Calu3 (cell line): Measurements from ENCODE around the gene NDUFS6. TPM values are rescaled to one million over a fixed set of nuclear protein-coding genes. Genes with fewer than 3 reads are reported as not detected.

Source experiments
- BruUV-seq: library from RNA; stranded (reverse); fragments of 400-500 nt; replicated peaks from 2 replicates; lab custom pipeline; 2021; lab: Mats Ljungman, UMichigan
- CTCF ChIA-PET: fragments of 300-600 bp; sonication (Branson Sonifier 250); formaldehyde crosslinking; loops from one replicate; lab custom pipeline; 2022; ENCODE audit warnings: antibody characterized with exemption; lab: Charles Lee
- DNase-seq: peaks from one replicate; pipeline ENCODE4 v3.0.0; 2022
- H3K27ac Mint-ChIP-seq: one replicate; pipeline ENCODE4 v1.8.0; 2022; ENCODE audit warnings: mixed read lengths; ENCODE audit not compliant: unreplicated experiment
- H3K27me3 Mint-ChIP-seq: one replicate; pipeline ENCODE4 v1.8.0; 2022; ENCODE audit warnings: mixed read lengths; ENCODE audit not compliant: unreplicated experiment
- H3K36me3 Mint-ChIP-seq: one replicate; pipeline ENCODE4 v1.8.0; 2022; ENCODE audit warnings: mild to moderate bottlenecking, moderate library complexity, mixed read lengths; ENCODE audit not compliant: insufficient read depth, unreplicated experiment
- H3K4me1 Mint-ChIP-seq: one replicate; pipeline ENCODE4 v1.8.0; 2022; ENCODE audit warnings: mild to moderate bottlenecking, low read depth, mixed read lengths; ENCODE audit not compliant: unreplicated experiment
- H3K4me3 Mint-ChIP-seq: one replicate; pipeline ENCODE4 v1.8.0; 2022; ENCODE audit warnings: mild to moderate bottlenecking, low read depth, moderate library complexity, mixed read lengths; ENCODE audit not compliant: unreplicated experiment
- H3K9me3 Mint-ChIP-seq: one replicate; pipeline ENCODE4 v1.8.0; 2022; ENCODE audit warnings: low read depth, mixed read lengths; ENCODE audit not compliant: unreplicated experiment
- intact Hi-C: fragments of 100-400 bp; cut with micrococcal nuclease; formaldehyde crosslinking; loops from one replicate; pipeline ENCODE4 v1.10.0; 2022; ENCODE audit not compliant: unreplicated experiment
- total RNA-seq: library from RNA; stranded (reverse); gene quantifications from 2 replicates; pipeline ENCODE4 v1.2.3, GENCODE V29; 2022
- TF ChIP-seq, protein P1 (sequence below): fragments of 200-600 bp; IDR thresholded peaks from one replicate; pipeline ENCODE4 v1.8.0; 2022; ENCODE audit warnings: antibody characterized with exemption; ENCODE audit not compliant: unreplicated experiment

The NDUFS6 gene
- total RNA-seq, 1 experiment from 2014 or later, result 44.7 TPM

DNA sequence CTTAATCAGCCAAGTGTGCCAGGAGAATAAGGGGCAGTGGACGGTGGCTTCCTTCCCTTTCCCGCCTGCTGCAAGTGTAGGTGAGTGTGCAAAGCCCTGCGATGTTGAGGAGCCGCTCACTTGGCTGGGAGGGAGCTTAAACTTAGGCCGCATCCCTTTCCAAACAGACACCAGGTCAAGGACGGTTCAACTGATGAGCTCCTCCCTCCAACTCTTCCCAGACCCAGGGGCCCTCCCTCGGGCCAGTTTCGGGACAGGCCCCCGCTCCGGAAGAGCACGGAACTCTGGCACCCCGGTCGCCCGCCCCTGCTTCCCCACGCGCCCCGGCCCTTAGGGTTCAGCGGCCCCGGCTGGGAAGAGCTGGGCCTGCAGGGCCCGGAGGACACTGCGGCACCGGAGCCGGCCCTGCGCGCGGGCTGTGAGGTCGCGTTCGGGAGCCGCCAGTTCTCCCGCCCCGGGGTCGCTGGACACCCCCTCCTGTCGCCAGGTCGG lies 2.1 kb upstream of the NDUFS6 start:
- H3K4me1 Mint-ChIP-seq, result peaks cover 8% of the 10 kb centered on the region
- intact Hi-C loops, result no loop called here
- H3K36me3 Mint-ChIP-seq, result peaks cover 67% of the 10 kb centered on the region
- no TSS peak for BruUV-seq
- TF ChIP-seq, protein P1, sequence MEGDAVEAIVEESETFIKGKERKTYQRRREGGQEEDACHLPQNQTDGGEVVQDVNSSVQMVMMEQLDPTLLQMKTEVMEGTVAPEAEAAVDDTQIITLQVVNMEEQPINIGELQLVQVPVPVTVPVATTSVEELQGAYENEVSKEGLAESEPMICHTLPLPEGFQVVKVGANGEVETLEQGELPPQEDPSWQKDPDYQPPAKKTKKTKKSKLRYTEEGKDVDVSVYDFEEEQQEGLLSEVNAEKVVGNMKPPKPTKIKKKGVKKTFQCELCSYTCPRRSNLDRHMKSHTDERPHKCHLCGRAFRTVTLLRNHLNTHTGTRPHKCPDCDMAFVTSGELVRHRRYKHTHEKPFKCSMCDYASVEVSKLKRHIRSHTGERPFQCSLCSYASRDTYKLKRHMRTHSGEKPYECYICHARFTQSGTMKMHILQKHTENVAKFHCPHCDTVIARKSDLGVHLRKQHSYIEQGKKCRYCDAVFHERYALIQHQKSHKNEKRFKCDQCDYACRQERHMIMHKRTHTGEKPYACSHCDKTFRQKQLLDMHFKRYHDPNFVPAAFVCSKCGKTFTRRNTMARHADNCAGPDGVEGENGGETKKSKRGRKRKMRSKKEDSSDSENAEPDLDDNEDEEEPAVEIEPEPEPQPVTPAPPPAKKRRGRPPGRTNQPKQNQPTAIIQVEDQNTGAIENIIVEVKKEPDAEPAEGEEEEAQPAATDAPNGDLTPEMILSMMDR, result no peak
- CTCF ChIA-PET, result interaction anchor here (0.9 kb wide), 1 partner anchor 26 kb away, joined by 4 read pairs; no protein-coding TSS in a partner anchor
- no peaks in the 10 kb centered on the region for H3K9me3 Mint-ChIP-seq
- peak overlapping the region; percentile 82 for H3K27ac Mint-ChIP-seq
- DNase-seq, result no peak
- H3K27me3 Mint-ChIP-seq, result no peaks in the 10 kb centered on the region
- H3K4me3 Mint-ChIP-seq, result peak overlapping the region; percentile 95

DNA sequence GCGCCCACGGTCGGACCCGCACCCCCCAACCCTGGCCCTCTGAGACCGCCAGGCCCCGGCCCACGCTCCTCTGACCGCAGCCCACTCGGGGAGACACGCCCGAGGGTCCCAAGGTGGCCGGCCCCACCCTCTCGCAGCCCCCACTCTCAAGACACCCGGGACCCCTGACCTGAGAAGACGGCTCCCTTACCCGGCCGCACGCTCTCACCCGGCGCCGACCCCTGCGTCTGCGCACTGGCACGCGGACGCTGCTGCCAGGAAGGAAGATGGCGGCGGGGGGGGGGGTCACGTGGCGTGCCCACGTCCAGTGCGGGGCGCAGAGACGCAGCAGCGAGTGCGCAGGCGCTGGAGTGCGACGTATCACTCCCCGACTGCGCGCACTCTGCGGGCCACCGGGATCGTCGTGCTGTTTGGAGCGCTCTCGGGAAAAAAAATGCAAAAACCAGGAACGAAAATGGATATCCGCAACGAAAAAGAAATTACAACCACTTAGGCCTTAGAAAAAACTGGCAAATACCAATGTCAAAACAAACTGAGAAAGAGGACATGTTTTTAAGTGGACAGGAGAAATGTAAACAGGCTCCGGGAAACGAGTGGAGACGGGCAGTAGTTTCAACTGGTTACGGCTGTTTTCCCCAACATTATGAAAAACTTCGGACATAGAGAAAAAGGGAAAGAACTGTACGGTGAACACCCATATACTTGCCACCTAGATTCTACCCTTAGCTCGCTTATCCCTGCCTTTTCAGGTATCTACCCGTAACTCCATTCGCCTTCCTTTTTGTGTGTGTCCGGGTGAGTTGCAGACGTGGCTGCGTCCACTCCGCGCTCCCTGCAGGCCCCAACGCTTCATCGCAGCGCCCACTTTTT lies 1.4 kb upstream of the NDUFS6 start, which contains the start of gene MRPL36:
Gene MRPL36 (minus strand): TSS at position 236 of the 870 bp plus-strand sequence. CDS start 902 bp downstream, outside the sequence.
- TF ChIP-seq, protein P1, result no peak
- intact Hi-C loops, result no loop called here
- BruUV-seq, result no TSS peak
- CTCF ChIA-PET, result no interaction called here
- Mint-ChIP-seq H3K36me3 (peaks cover 69% of the 10 kb centered on the region), H3K9me3 (no peaks in the 10 kb centered on the region), H3K4me3 (peak within 1 kb of the TSS; percentile 95), H3K27ac (peak within 1 kb of the TSS; percentile 82), H3K4me1 (peaks cover 8% of the 10 kb centered on the region), H3K27me3 (no peaks in the 10 kb centered on the region)
- peak; percentile 92 for DNase-seq

DNA sequence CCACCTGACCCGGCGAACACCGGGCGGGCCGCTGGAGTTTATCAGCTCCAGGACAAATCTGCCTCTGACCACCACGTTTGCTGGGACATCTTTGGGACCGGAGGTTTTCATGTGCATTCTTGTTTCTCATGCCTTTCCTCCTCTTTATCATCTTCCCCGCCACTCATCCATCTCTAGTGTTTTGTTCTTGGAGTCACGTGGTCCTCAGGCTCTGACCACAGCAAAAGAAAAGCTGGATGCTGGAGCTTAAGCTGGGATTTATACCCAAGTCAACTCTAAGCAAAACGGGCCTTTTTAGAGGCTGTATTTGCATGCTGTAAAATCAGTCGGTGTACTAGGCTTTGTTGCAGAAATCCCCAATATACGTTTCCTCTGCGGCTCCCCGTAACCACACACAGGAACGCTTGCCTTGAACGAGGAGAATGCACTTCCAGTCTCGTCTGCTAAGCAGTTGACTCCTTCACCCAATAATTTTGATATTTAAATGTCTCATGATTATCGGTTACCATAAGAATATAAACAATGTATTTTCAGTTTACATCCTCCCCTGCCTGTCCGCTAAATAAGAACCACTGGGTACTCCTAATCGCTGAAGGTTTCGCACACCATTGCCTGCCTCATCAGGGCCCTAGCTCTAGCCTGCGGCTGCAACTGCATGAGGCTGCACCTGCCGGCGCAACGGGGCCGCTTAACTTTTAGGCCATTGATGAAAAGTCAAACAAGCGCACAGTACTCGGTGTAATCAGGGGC lies 560 bp upstream of the NDUFS6 start:
- H3K9me3 Mint-ChIP-seq, result no peaks in the 10 kb centered on the region
- no TSS peak for BruUV-seq
- CTCF ChIA-PET, result interaction anchor here (0.6 kb wide), 1 partner anchor 952 kb away, joined by 3 read pairs; no protein-coding TSS in a partner anchor
- DNase-seq, result no peak
- TF ChIP-seq, protein P1, result no peak
- H3K27me3 Mint-ChIP-seq, result no peaks in the 10 kb centered on the region
- H3K27ac Mint-ChIP-seq, result peak overlapping the region; percentile 82
- H3K4me1 Mint-ChIP-seq, result peaks cover 8% of the 10 kb centered on the region
- H3K4me3 Mint-ChIP-seq, result peak overlapping the region; percentile 95
- H3K36me3 Mint-ChIP-seq, result peaks cover 69% of the 10 kb centered on the region
- intact Hi-C loops, result no loop called here

DNA sequence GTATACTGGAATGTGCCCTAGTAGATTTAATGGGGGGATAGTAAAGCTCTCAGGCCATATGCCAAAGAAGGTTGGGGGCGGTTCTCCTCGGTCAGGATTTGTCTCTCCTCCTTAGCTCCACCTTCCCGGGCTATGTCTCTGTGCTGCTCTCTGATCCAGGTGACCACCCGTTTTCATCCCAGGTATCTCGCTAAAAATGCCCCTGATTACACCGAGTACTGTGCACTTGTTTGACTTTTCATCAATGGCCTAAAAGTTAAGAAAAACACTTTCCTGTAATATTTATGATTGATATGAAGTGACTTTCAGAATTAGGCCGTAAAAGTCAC lies 724 bp downstream of the NDUFS6 start:
- CTCF ChIA-PET, result no interaction called here

More for the DNA sequence above, 724 bp downstream of the NDUFS6 start:
- H3K9me3 Mint-ChIP-seq, result no peaks in the 10 kb centered on the region
- peak; percentile 22 for DNase-seq
- intact Hi-C loops, result no loop called here
- H3K36me3 Mint-ChIP-seq, result peaks cover 69% of the 10 kb centered on the region
- no TSS peak for BruUV-seq
- peak overlapping the region; percentile 82 for H3K27ac Mint-ChIP-seq
- no peaks in the 10 kb centered on the region for H3K27me3 Mint-ChIP-seq
- TF ChIP-seq, protein P1, result no peak
- H3K4me1 Mint-ChIP-seq, result peaks cover 11% of the 10 kb centered on the region
- peak overlapping the region; percentile 95 for H3K4me3 Mint-ChIP-seq
